ENCODE results near the gene CD74.
A peak's percentile ranks its signal among the peaks of the same experiment; 100 is the strongest.
"Not testable (repeated sequence)": the region's sequence is repeated elsewhere in the genome, so short reads cannot be mapped to it uniquely, and the experiment has no call there.

CD74 gene

GRCh38 chr5:150441813-150442698 lies 29.3 kb upstream of the CD74 start:
- peak; percentile 23 for DNase-seq

DNA sequence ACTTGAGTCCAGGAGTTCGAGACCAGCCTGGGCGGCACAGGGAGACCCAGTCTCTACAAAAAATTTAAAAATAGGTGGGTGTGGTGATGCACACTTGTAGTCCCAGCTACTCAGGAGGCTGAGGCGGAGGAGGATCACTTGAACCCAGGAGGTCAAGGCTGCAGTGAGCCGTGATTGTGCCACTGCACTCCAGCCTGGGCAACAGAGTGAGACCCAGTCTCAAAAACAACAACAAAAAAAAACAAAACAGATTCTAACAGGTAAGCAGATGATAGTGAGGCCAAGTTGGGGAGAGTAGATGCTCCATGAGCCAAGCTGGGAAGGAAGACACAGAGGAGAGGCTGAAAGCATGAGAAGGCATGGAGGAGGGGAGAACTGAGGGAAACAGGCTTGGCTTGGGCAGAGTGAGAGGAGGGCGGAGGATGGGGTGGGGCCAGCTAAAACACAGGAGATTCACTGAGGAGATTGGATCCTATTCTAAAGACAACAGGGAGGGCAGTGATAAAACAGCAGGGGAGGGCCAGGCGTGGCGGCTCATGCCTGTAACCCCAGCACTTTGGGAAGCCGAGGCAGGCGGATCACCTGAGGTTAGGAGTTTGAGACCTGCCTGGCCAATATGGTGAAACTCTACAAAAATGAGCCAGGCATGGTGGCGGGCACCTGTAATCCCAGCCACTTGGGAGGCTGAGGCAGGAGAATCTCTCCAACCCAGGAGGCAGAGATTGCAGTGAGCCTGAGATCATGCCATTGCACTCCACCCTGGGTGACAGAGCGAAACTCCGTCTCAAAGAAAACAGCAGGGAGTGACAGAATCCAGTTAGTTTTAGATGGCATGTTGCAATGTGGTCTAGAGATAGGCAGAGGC lies 28.5 kb upstream of the CD74 start:
- DNase-seq, result peak; percentile 12

DNA sequence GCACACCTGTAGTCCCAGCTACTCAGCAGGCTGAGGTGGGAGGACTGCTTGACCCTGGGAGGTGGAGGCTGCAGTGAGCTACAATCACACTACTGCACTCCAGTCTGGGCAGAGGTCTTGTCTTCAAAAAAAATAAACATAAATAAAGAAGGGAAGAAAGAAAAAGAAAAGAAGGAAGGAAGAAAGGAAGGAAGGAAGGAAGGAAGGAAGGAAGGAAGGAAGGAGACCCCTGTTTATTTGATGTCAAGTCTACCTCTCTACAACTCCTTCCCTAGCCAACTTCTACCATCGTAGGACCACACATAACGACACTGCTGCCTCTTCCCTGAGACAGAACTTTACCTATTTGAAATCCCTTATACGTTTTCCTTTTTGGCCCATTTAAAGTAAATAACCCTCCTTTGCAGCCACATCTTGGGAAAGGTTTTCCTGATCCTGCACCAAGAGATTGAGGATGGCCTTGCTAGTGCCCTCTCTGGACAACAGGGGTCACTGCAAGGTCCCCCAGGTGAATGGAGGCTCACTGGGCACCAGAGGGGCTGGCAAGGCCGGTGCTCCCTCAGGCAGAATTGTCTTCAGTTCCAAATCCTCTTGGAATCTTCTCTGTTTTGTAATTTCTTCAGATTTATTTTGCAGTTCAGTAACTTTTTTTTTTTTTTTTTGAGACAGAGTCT lies 26.3 kb upstream of the CD74 start:
- DNase-seq, result peak; percentile 30

- DNase-seq, result peak; percentile 95
Observed at GRCh38 chr5:150436141-150436680, 23.5 kb upstream of the CD74 start.

- DNase-seq, result no peak
Observed at GRCh38 chr5:150434464-150434863, 21.8 kb upstream of the CD74 start.

DNA sequence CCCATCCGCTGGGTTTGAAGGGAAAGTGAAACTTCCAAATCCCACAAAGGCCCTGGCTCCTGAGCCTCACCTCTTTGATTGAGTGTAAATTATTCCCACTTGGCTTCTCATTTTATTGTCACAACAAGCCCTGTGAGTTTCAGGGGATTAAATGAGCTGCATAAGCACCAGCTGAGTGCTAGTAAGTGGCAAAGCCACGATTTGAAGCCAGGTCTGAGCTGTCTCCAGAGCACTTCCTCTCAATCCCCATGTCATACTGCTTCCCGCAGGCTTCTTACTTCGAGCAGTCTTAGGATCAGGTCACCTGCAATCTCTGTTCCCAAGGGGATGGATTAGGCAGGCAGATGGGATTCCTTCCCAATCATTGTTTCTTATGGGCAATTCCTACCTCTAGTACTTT lies 18.9 kb upstream of the CD74 start:
- DNase-seq, result no peak

GRCh38 chr5:150431048-150431447 lies 18.3 kb upstream of the CD74 start:
- DNase-seq, result no peak

DNA sequence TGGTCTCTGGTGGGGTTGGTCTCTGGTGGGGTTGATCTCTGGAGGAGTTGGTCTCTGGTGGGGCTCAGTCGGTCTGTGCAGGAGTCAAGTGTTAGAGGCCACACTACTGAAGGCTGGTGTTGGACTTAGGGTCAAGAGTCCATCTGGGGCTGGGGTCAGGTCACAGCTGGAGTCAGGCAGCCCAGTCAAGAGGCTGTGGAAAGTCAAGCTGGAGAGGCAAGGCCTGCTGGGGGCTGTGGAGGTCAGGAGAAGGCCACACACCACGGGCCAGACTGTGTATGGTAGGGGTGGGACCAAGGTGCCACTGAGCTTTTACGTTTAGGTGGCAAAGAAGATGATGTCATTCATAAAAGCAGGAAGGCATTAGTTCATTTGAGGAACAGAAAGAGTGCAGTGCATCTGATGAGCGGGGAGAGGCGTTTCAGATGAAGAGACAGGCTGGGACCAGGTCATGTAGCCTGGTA lies 16.7 kb upstream of the CD74 start:
- DNase-seq, result no peak

DNA sequence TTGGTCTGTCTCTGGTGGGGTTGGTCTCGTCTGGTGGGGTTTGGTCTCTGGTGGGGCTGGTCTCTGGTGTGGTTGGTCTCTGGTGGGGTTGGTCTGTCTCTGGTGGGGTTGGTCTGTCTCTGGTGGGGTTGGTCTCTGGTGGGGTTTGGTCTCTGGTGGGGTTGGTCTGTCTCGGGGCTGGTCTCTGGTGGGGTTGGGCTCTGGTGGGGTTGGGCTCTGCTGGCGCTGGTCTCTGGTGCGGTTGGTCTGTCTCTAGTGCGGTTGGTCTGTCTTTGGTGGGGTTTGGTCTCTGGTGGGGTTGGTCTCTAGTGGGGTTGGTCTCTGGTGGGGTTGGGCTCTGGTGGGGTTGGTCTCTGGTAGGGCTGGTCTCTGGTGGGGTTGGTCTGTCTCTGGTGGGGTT lies 16.3 kb upstream of the CD74 start:
- no peak for DNase-seq

GRCh38 chr5:150428106-150428876 lies 15.6 kb upstream of the CD74 start:
- DNase-seq, result no peak

DNA sequence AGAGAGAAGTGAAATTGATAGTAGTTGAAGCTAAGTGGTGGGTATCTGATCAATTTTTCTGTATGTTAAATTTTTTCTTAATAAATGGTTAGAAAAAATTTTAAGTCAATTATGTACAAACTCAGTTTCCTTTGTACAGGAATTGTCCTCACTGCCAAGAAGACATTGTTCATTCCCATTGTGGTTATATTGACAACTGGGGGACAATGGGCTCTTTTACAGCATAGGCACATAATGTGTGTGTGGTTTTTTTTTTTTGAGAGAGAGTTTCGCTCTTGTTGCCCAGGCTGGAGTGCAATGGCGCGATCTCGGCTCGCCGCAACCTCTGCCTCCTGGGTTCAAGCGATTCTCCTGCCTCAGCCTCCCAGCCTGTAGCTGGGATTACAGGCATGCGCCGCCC lies 13.5 kb upstream of the CD74 start:
- not testable (repeated sequence) for DNase-seq

DNA sequence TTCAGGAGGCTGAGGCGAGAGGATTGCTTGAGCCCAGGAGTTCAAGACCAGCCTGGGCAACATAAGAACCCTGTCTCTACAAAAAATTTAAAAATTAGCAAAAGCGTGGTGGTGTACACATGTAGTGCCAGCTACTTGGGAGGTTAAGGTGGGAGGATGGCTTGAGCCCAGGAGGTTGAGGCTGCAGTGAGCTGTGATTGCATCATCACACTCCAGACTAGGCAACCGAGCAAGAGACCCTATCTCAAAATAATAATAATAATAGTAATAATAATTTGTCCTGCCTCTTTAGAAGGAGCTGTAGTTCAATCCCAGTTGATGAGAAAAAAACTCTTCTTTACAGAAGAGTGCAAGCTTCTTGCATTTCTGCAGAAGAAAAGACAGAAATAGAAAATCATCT lies 10.0 kb upstream of the CD74 start:
- DNase-seq, result no peak

DNA sequence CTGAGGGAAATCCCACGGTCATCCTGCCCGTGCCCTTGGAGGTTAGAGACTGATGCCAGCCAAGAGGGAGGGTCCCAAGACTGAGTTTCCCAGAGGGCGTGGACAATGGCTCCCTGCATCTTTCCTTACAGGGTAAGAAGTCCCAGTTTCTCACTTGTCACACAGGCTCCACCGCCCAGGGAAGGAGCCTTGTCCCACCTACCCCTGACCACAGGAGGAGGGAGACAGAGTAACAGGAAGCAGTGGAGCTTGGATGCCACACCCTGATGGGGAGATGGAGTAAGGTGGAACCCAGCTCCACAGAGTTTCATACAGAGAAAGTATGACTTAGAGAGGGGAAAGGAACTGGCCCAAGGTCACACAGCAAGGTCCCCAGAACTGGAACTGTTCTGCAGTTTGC lies 9.4 kb upstream of the CD74 start:
- DNase-seq, result no peak

DNA sequence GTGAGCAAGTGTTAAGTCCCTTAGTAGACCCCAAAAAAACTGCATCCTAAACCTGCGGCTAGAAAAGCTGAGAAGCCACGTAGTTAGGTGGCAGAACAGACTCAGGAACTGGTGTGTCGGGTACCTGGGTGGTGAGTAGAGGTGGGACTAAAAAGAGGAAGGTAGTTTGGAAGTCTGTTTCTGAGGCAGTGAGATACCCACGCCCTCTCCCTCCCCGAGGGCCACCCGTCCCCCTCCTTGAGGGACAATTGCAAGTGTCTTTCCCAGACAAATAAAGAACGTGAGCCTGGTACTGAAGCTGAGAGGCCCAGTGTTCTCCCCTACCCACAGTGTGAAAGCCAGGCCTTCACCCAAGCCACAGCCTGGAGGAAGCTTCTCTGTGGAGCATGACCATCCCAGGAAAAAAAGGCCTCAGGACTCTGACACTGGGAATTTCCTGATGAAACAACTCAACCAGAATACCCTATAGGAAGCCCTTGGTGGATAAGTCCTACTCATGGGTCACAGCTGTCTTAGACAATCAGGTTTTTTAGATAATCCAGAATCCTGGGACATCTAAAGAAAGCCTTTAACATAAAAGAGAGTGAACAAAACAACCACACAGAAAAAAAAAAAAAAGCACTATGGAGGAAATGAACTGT lies 7.0 kb upstream of the CD74 start:
- DNase-seq, result no peak

GRCh38 chr5:150413902-150414790 lies 1.4 kb upstream of the CD74 start:
- not testable (repeated sequence) for DNase-seq

DNA sequence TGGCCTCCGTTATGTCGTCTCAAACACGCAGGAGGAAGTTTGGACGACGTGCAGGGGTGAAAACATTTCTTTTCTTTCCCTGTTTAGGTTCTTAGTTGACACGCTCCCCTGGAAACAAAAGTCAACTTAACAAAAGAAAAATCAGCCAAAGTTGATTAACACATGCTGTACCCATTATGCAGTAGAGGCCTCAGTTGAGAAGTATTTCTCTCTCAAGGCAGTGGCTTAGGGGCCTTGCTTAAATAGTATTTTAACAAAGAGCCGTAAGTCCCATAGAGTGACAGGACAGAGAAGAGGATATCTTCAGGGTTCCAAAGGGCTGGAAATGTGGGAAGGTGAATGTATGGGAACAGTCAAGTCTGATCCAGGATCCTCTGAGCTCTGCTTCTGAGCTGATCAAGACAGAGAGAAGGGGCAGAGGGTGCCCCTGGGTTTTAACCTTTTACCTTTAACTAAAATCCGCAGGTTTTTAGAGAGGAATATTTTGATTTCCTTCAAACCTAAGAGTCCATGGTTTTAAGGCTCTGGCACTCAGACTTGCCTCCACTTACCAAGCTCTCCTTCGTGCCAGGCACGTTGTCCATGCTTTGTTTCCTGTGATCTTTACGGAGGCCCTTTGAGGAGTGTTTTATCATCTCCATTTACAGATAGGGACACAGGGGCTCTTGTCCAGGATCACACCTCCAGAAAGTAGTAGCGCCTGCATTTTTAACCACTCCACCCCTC lies 629 bp upstream of the CD74 start:
- DNase-seq, result no peak

DNA sequence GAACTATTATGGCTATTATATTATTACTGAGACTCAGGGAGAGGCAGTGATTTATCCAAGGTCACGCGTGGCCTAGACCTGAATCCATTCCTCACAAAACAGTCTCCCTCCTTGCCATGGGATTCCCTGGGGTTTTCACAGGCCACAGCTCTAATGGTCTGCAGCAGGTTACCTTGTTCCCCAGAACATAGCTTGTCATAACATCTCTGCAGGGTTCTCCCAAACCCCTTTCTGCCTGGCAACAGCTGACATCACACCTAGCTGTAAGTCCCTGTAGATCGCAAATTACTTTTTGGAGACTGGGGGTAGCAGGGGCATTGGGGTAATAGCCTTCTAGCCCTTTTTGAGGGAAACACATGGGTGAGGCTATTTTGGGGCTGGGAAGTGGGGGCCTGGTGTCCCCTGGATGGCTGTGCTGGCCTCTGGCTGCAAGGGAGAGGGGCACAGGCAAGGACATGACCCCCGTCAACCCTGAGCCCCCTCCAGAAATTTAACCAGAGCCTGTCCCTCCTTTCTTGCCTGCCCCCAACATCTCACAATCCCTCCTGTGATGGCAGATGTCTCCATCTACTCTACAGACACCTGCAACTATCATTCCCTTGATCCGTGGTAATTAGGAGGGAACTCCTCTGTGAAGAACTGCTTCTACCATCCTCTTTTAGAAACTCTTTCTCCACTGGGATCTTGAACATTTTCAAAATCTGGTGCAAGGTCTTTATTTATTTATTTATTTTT lies 1.3 kb downstream of the CD74 start:
- DNase-seq, result peak; percentile 76

GRCh38 chr5:150410524-150411244 lies 2.0 kb downstream of the CD74 start:
- DNase-seq, result peak; percentile 57
